HG03159 (cell line): Measurements from ENCODE around the gene FAM13B.
"Not testable (repeated sequence)": the region's sequence is repeated elsewhere in the genome, so short reads cannot be mapped to it uniquely, and the experiment has no call there.

Source experiments
- ATAC-seq: cut with Tn5 transposase; IDR thresholded peaks from one replicate; pipeline ENCODE4 v1.9.1; 2021; ENCODE audit warnings: mild to moderate bottlenecking, moderate library complexity; ENCODE audit not compliant: unreplicated experiment

Gene FAM13B

DNA sequence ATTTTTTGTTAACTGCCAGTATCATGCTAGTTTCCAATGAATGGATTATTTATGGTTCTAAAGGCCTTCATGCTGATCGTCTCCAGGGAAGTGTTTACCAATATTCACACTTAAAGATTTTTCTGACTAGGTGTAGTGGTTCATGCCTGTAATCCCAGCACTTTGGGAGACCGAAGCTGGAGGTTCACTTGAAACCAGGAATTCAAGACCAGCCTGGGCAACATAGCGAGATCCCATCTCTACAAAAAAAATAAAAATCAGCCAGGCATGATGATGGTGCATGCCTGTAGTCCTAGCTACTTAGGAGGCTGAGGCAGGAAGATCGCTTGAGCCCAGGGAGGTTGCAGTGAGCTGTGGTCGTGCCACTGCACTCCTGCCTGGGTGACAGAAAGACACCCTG is 43.5 kb downstream of the FAM13B start:
- ATAC-seq, result no peak

DNA sequence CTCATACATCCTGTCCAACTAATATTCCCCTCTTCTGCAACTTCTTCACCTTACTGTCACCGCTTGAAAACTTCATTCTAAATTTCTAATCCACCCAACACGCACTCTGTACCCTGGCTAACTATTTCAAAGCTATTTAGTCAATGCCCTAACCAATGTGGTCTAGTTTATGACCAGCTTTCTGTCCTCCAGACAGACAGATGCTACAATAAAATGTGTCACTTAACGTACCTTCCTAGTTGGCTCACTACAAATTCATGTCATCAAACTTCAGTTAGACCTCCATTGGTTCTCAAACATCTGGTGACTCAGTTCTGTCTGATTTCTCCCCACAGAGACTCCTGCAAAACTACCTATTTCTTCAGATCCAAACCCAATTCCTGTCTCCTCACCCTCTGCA is 57.7 kb downstream of the FAM13B start:
- no peak for ATAC-seq

DNA sequence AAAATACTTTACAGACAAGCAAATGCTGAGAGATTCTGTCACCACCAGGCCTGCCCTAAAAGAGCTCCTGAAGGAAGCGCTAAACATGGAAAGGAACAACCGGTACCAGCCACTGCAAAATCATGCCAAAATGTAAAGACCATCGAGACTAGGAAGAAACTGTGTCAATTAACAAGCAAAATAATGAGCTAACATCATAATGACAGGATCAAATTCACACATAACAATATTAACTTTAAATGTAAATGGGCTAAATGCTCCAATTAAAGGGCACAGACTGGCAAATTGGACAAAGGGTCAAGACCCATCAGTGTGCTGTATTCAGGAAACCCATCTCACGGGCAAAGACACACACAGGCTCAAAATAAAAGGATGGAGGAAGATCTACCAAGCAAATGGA is 62.5 kb downstream of the FAM13B start:
- not testable (repeated sequence) for ATAC-seq

DNA sequence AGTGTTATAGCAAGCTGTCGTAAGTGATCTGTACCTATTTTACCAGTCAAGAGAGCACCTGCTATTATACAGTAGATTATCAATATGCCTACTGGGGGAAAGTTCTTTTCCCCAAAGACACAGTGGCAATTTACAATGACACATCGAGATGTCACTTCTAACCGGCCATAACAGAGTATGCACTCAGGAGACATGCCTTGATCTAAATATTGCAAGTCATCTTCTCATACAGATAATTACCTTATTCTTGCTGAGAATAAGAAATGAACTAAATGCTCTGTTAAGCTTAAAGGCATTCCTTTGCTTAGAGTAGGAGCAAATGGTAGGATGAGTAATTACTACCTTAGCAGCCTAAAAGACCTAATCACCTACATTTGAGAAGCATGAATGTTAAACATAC is 72.1 kb downstream of the FAM13B start:
- ATAC-seq, result no peak

DNA sequence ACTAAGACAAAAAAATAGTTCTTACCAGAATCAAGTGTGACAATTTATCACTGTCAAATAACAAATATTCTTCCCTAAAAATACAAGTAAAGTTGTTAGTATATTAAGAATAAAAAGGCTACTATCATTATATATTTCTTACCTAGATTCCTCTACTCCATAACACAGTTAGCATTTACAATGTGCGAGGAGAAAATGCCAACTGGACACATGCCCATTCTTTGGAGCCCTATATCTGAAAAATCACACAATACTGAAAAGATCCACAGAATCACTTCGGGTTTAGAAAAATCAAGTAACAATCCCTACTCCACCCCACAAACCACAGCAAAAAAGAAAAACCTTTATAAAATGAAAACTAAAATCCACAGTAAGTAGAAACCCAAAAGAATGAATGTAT is 72.7 kb downstream of the FAM13B start:
- no peak for ATAC-seq

DNA sequence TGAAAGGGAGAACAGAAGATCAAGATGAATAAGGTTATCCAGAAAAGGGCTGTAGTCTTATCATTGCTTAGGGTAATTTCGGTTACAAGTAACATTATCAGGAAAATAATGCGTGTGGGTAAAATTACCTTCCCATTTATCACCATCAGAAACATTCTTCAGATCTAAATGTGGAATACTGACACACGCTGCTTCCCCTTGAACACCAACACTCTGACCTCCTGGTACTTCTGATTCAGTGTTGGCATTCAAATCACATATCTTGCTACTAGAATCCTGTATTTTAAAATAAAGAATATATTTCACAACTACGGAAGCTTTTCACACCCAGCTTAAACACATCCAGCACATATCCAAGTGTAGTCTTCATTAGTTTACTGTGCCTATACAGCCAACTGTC is 73.4 kb downstream of the FAM13B start:
- no peak for ATAC-seq

DNA sequence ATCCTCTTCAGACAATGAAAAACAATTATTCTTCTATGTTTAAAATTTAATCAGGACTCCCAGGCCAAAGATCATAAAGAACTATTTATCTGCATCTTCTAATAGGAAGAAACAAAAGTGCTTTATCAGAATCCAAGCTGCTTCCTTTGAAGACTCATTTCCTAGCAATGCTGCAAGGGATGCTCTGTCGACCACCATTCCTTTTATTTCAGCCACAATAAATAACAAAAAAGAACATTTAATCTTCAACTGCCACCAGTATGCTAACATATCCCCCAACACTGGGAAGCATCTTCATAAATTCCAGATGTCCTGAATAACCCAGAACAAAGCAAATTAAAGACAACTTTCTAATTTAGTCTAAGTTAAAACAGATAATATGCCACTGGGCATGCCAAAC is 74.9 kb downstream of the FAM13B start:
- no peak for ATAC-seq

DNA sequence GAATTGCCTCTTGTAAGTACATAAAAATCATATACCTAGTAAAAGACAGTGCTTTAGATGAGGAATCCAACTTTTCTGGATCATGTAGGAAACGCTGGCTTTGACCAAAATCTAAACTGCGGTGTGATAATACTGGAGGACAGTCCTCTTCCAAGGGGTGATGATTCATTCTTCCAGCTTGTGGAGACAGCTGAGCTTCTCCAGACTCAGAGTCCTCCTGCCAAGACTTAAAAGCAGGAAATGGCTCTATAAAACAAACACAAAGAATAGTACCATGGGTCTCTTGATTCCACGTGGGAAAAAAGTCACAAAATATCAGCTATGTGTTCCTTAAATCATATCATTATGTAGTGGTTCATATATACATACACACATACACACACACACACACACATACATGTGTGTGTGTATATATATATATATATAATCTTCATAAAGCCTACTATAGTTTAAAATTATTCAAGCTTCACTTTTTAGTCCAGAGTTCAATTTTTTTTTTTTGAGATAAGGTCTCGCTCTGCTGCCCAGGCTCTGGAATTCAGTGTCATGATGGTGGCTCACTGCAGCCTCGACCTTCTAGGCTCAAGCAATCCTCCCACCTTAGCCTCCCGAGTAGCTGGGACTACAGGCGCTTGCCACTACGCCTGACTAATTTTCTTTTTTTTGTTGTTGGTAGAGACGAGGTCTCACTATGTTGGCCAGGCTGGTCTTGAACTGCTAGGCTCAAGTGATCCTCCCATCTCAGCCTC is 78.6 kb downstream of the FAM13B start:
- no peak for ATAC-seq

DNA sequence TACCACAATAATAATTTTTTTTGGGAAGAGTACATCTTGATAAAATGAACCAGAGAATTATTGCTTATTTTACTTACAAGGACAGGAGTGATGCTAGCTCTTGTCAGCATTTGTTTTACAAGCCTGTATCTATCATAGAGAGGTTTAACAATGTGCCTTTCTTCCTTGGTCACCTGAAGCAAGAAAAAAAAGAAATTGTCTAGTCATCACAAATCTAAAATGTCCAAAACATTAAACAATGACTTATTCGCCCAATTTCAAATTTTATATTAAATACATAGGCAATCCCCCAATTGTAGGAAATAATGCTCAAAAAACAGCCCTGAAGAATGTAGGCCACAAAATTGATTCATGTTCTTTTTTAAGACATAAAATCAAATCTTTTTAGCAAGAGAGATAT is 87.1 kb downstream of the FAM13B start:
- no peak for ATAC-seq

DNA sequence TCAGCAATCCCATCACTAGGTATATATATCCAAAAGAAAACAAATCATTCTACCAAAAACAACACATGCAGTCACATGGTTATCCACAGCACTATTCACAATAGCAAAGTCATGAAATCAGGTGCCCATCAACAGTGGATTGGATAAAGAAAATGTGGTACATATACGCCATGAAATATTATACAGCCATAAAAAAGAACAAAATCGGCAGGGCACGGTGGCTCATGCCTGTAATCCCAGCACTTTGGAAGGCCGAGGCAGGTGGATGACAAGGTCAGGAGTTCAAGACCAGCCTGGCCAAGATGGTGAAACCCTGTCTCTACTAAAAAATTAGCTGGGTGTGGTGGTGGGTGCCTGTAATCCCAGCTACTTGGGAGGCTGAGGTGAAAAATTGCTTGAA is 88.6 kb downstream of the FAM13B start:
- ATAC-seq, result not testable (repeated sequence)

DNA sequence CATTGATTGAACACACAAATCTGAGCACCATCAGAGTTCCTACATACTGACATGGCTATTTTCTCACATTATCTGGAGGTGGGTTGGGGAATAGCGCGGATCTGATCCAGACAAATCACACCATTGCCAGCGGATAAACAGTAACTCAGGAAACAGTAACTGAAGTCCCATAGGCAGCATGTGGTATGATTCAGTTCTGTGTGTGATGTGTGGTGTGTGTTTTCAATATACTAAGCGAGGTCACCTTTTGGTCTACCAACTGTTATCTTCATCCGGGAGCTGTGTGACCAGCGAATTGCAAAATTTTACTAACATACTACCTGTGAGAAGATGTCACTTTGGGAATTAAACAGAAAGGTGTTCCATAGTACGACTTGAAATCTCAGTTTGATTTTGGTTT is 93.5 kb downstream of the FAM13B start:
- ATAC-seq, result no peak

DNA sequence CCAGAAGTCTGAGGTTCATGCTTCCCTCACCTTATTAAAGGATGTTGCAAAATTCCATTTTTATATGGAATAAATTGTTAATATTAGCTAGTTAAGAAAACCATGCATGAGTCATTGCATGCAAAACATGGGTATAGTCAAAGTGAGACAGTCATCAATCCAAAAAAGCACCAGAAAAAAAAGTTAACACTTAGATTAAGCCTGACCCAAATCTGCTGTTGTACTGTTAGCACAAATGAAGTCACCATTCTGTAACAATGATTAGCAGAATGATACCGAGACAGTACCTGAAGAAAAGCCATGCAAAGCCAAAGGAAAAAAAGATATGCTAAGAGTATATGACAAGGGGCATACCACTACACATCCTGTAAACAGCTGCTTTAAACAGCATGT is 94.1 kb downstream of the FAM13B start:
- no peak for ATAC-seq

DNA sequence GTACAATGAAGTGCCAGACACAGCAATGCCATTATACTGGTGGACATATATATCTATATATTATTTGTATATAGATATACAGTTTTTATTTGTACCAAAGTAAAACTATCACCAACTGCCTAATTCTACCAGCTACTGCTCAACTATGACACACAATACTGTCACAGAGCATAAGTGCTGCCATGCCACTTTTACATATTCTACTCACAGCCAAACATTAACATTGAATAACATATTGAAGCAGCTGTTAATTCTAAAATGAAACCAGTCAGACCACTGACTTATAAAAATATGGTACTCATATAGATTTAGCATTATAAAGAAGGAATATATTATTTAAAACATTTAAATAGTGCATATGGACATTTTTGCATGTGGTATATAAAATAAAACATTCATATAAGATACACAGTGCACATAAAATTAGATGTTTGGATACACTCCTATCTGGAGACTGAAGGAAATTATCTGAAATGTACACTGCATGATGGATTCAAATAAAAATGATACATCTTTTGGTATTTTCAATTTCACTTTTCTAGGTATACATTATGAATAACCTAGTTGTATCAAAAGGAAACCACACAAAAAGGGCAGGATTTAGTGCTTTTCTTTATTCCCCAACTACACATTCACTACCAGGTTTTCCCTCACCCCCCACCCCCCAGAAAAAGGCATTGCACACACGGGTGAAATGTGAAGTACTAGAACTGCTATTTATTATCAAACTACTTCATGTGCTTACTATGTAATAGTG is 94.7 kb downstream of the FAM13B start:
- no peak for ATAC-seq

DNA sequence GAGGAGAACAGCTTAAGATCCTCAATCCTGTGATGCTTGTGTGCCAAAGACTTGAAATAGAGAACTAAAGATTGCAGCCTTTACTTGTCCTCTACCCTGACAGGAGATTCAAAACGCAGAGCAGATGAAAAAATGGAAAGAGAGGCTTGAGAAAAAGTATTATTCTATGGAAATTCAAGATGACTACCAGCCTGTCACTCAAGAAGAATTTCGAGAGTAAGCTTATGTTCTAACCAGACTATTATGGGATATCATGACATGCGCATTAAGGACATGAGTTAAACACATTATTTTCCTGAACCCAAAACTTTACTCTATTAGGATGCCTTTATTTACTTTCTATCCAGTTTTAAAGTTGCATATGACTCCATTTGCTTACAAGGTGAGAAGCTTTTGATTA is 97.2 kb downstream of the FAM13B start:
- no peak for ATAC-seq

DNA sequence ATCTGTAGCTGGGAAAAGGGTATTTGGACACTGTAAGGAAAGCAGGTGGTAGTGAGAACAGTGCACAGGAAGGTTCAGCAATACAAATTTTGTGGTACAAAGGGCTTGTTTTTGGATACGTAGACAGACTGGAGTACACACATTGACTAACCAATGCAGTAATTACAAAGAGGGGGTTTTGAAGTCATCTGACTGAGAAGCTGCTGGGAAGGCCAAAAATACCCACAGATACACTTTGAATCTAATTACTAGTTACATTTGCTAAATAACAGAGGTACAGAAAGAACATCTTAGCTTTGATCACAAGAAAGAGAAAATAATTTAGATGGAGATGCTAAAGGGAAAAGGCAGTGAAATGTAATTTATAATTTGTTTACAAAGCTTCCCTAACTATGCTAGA is 97.7 kb downstream of the FAM13B start:
- ATAC-seq, result no peak

DNA sequence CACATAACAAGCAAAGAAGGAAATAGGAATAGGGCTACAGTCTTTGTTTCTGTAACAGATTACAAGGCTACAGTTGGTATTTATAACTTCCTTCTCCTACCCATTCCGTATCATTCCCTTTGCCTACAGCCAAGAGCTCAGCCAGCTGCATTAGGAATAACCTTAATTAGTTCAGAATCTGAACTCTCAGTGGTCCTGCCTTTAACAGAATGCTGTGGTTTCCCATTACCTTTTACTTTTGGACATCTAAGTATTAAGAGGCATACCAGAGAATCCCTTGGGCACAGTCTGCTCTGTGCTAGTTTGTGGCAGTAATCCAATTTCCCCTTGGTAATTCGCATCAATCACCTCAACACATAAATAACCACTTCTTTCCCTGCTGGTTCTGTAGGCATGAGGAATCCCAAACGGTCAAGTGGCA is 99.4 kb downstream of the FAM13B start:
- no peak for ATAC-seq

DNA sequence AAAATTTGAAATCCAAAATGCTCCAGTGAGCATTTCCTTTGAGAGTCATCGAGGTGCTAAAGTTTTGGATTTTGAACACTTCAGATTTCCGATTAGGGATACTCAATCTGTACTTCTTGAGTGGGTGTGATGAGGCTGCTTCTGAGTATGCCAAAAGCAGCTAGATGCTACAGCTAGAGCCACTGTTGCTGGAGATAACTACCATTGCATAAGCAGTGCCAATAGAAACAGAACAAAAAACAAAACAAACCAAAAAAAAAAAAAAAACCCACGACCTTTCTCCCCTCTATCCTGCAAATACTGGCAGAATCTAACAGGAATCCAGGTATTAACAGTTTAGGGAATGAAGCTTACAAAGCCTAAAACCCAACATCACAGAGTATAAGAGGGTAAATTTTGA is 100.1 kb downstream of the FAM13B start:
- no peak for ATAC-seq

DNA sequence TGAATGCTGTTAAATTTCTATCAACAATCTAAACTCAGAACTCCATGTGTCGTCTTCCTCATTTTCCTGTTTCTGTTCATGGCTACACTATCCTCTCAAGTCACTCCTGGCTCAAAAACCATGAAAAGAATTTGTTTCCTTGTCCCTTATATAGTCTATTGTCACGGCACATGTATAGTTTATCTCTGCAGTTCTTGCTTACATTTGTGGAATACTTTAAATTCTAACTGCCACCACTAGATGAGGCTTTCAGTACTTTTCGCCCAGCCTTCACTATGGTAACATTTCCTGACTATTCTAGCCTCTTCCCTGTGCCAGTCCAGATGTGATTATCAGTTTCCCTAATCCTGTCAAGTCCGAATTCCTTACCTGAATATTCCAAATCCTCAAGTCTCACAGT is 109.0 kb downstream of the FAM13B start:
- ATAC-seq, result no peak

DNA sequence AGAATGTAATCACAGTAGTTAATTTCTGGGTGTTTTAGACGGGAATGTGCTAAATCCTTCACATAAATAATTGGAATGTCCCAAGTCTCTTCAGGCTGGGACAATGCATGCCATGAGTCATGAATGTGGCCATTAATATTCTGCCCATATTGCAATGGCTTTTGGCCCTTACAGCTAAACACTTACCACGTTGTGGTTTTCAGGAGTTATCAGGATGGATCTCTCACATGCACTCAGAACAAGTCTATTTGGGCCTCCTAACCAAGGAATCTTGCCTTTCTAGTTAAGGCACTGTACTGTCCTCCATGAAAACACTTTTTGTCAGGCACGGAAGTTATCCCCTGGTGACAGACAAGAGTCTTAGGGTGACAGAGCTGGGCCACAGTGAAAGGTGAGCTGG is 110.9 kb downstream of the FAM13B start:
- ATAC-seq, result no peak

DNA sequence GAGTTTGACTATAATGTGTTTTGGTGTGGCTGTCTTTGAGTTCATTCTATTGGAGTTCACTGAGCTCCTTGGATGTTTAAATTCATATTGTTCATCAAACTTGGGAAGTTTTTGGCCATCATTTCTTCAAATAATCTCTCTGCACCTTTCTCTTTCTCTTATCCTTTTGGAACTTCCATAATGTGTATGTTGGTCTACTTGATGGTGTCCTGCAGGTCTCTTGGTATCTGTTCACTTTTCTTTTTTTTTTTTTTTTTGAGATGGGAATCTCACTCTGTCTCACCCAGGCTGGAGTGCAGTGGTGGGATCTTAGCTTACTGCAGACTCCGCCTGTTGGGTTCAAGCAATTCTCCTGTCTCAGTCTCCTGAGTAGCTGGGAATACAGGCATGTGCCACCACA is 116.0 kb downstream of the FAM13B start:
- ATAC-seq, result no peak

DNA sequence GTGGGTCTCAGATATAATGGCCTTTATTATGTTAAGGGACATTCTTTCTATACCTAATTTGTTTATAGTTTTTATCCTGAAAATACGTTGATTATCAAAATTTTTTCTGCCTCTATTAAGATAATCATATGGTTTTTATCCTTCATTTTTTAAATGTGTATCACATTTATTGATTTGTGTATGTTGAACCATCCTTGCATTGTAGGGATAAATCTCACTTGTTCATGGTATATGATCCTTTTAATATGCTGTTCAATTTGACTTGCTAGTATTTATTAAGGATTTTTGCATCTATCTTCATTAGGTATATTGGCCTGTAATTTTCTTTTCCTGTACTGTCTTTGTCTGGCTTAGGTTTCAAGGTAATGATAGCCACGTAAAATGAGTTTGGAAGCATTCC is 118.1 kb downstream of the FAM13B start:
- no peak for ATAC-seq

DNA sequence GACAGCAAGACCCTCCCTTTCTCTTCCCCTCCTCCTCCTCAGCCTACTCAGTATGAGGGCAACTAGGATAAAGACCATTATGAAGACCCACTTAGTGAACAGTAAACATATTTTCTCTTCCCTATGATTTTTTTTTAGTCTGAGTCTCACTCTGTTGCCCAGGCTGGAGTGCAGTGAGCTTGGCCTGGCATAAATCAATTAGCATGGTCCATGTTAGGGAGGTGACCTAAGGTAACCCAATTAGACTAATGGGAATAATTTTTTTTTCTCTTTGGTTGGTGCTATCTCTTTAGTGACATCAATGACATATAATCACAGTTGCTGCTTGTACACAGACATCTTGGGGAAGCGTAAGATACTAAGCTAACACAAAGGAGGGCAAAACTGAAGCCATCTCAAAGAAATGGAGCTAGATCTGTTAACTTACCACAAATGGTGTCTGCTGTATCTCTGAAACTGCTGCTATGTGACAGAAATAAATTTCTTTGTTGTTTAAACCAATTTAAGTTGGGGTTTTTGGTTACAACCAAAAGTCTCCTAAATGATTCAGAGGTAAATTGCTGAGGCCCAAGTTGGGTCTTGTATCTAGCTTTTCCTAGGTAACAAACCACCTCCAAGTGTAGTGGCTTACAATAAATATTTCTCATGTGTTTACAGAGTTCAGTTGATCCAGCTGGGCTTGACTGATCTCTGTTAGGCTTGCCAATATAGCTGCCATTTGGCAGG is 130.3 kb downstream of the FAM13B start:
- no peak for ATAC-seq
